ENCODE measurements around the gene MAGI2.

MAGI2 gene

DNA sequence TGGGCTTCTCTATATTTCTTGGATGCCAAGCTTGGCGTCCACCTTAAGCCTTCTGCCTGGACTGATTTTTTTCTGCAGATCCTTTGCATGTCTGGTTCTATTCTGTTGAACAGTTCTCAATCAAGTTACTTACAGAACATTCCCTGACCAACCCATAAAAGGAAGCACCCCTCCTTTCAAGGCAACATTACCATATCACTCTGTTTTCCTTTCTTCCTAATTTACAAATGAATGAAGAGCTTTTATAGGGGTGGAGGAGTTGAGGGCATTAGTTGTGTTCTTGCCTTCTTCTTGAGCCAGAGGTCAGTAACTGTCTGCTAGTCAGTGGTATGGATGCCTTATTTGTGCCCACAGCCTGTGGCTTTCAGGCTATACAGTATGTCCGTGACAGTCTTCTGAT, 1293.9 kb downstream of the MAGI2 start:
- no peak for DNase-seq

- no peak for DNase-seq
Measured at GRCh38 chr7:78153285-78153684, 1300.2 kb downstream of the MAGI2 start.

GRCh38 chr7:78151229-78151628, 1302.2 kb downstream of the MAGI2 start:
- no peak for DNase-seq

- no peak for DNase-seq
Measured at GRCh38 chr7:78149787-78150186, 1303.7 kb downstream of the MAGI2 start.

GRCh38 chr7:78148166-78148894, 1305.1 kb downstream of the MAGI2 start:
- DNase-seq, result no peak

DNA sequence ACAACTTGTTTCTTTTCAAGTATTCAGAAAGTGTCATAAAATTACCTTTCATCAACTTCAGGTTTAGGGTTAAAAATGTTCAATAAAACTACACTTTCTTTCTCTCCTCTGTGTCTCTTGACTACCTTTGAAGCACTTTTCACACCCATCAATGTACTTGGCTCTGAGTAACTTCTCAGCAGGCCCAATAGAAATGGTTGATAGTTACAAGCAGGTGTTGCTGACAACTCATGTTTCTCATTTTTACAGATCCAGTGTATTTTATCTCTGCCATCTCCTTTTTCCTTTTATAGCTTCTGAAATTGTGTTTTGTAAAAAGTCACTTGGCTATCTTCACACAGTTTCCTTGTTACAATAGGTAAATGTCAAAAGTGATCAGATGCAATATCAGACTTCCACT, 1306.9 kb downstream of the MAGI2 start:
- DNase-seq, result no peak

GRCh38 chr7:78143661-78144060, 1309.8 kb downstream of the MAGI2 start:
- no peak for DNase-seq

DNA sequence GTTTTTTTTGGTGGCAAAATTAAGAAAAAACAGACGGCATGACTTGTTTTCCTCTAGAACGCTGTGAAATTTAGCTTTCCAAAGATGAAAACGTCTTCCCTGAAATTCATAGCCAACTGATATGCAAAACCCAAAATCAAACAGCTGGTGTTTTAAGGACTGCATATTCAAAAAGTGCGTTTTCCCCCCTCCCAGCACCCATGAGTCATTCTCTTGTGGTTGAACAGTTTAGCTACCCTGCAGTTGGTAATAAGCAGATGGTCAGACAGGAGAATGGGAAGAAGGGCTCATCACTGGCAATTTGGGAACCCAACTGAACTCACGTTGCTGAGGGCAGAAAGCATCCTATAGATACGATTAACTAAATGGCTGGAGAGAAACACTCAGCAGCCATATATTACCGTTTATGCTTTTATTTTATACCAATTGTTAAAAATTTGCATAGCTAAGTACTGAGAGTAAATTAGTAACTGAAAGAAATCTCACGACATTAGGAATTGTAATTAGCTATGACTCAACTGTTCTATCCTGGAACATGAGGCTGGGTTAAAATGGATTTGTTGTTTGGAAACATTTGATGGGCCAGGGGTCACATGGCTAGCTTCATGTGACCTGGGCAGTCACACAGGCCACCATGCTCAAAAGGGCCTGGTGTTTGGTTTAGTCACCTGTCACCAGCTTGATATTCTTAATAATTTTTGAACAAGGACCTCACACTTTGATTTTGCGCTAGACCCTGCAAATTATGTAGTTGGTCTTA, 1311.8 kb downstream of the MAGI2 start:
- no peak for DNase-seq

DNA sequence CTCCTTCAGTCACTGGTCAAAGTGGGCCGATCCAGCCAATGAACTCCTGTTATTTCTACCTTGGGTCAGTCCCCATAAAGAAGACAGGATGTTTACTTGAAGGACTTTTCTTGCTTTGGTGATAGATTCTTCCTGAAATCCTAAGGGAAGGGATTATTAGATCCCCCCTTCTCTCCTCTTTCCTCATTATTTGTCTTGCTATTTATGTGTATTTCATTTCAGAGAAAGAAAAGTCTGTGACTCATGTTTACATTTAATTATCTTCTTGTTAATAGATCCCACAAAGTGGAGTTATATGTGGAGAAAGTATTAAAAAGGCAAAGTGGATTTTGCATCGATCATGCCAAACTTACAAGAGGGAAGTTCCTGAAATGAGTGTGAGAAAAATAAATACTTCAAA, 1313.4 kb downstream of the MAGI2 start:
- no peak for DNase-seq

DNA sequence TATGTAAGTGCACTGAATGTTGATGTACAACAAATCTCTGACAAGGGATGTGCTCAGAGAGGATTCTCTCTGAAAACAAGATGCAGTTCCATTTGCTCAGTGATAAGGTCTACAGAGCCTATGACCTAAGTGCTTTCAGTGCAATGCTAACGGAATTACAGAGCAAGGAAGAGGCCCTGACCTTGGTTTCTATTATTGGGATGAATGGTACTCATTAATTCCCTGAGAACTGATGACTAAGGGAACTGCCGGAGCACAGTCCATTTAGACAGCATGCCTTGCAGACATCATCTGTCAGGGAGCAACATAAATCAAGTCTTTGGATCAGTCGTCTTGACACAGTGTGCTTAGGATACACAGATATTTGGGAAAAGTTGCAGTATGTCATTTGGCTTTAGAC, 1314.1 kb downstream of the MAGI2 start:
- no peak for DNase-seq

GRCh38 chr7:78134774-78135173, 1318.7 kb downstream of the MAGI2 start:
- DNase-seq, result no peak

DNA sequence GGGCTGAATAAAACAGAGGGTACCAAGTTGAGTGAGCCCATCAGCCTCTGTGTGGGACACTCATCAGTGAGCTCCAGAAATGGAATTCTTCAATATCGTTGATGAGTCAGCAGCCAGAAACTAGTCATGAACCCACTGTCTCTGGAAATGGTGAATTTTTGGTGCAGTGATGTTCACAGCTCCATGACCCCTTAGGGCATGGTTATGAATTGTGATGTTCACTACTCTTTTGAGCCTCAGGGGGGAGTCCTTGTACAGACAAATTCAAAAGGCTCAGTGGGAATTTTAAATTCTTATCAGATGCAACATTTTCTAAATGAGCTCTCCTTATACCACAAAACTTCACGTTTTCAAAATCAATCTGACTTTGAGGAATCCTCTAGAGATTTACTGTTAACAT, 1319.2 kb downstream of the MAGI2 start:
- no peak for DNase-seq

DNA sequence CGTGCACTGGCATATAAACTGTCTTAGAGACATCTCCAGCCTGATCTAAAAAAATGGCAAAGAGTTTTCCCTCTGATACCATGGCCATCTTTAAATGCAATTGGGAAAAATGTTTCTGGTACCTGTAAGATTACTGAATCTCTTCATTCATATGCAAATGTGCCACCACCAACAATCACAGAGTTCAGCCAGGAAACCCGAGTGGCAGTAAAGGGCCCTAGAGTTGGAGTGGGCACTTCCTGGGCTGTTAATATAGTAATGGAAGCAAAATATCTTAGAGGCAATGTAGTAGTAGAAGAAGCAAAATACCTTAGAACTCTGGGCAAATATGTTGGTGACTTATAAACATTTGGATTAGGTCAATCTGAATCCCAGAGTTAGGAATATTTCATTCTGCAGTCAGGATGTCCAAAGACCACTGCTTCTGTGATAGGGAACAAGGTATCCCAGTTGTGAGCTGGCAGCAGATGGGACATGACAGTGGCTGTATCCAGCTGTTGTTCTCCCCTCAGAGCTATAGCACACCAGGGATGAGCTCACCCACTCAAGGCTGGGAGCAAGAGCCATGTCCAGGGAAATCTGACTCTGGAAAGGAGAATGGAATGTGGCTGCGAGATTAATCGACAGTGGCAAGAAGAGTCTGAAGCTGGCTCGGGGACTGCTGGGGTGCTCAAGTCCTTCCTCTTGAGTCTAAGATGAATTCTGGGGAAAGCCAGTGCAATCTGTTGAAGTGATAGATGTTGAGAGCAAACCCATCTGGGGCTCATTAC, 1322.8 kb downstream of the MAGI2 start:
- no peak for DNase-seq

GRCh38 chr7:78129865-78130264, 1323.6 kb downstream of the MAGI2 start:
- DNase-seq, result no peak

GRCh38 chr7:78127009-78127408, 1326.5 kb downstream of the MAGI2 start:
- DNase-seq, result no peak

GRCh38 chr7:78125884-78126283, 1327.6 kb downstream of the MAGI2 start:
- DNase-seq, result no peak

DNA sequence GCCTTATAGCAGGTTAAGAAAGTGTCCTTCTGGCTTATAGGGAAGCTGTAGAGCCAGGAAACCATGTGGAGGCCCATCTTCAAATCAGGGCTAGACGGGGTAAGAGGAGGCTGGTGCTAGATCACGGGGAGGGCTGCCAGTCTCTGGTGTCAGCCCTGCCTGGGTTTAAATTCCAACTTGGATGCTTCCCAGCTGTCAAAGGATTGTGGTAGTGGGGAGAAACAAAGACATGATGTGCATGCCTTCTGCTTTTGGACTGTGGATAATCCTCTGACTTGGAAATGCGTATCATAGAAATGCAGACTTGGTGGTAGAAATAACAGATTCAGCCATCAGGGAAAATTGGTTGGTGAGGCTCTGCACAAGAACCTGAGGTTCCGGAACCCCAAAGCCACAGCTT, 1329.3 kb downstream of the MAGI2 start:
- no peak for DNase-seq

GRCh38 chr7:78121888-78122287, 1331.6 kb downstream of the MAGI2 start:
- no peak for DNase-seq

GRCh38 chr7:78118470-78118869, 1335.0 kb downstream of the MAGI2 start:
- no peak for DNase-seq

- DNase-seq, result no peak
Measured at GRCh38 chr7:78115876-78116275, 1337.6 kb downstream of the MAGI2 start.

- no peak for DNase-seq
Measured at GRCh38 chr7:78114993-78115392, 1338.5 kb downstream of the MAGI2 start.

GRCh38 chr7:78112488-78112887, 1341.0 kb downstream of the MAGI2 start:
- DNase-seq, result no peak

DNA sequence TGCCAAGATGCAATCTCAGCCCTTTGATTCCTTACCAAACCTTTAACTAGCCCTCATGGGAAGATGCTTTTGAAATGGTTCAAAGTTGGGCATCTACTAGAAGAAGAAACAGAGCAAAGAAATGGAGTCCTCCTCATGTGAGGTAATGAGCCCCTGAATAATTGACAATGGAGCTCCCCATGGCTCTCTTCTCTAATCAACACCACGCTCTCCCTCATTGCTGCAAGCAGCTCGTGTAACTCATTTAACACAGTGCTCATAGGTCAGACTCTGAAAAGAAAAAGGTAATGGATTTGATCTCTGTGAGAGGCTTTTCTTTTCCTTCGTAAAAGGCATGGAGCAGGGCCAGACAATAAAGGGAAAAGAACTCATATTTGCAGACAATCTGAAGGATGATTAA, 1342.1 kb downstream of the MAGI2 start:
- no peak for DNase-seq

GRCh38 chr7:78103475-78103874, 1350.0 kb downstream of the MAGI2 start:
- no peak for DNase-seq

Measured in CD4-positive, alpha-beta T cell treated with Interferon alpha-2 for 1 hour (primary cell).